HG03045 (cell line): Measurements from ENCODE around the gene PRRG4.
"Not testable (repeated sequence)": the region's sequence is repeated elsewhere in the genome, so short reads cannot be mapped to it uniquely, and the experiment has no call there.

Experiments used
- ATAC-seq: cut with Tn5 transposase; IDR thresholded peaks from one replicate; pipeline ENCODE4 v1.9.1; 2021; ENCODE audit warnings: mild to moderate bottlenecking, moderate library complexity; ENCODE audit not compliant: unreplicated experiment

Gene PRRG4

DNA sequence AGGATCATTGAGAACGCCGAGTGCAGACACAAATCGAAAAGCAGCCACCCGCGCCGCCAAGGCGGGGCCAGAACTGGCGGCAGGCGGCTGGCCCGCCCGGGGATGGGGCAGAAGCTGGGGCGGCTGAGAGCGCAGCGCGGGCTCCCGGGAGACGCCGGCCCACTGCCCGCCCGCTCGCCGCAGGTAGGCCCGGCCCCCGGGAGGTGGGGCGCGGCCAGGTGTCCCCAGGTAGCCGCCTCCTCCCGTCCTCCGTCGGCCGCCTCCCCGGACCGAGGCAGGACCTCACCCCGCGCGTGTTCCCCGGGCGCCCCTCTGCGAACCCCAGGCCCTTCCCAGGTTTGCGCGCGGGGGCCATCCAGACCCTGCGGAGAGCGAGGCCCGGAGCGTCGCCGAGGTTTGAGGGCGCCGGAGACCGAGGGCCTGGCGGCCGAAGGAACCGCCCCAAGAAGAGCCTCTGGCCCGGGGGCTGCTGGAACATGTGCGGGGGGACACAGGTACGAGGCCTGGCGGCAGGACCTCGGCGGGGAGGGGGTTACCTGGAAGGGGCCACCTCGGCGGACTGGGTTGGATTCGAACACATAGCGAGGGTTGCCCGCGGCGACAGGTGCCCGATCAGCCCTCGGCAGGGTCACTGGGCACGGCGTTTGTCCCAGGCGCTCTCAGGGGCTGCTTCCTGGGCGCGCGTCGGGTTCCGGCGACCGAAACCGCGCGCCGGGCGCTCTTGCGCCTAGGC, at the start of gene PRRG4:
TSS of gene PRRG4 (plus strand) at position 248 of the 733 bp plus-strand sequence. CDS start 603 bp downstream, outside the sequence.
- ATAC-seq: peak; percentile 90

DNA sequence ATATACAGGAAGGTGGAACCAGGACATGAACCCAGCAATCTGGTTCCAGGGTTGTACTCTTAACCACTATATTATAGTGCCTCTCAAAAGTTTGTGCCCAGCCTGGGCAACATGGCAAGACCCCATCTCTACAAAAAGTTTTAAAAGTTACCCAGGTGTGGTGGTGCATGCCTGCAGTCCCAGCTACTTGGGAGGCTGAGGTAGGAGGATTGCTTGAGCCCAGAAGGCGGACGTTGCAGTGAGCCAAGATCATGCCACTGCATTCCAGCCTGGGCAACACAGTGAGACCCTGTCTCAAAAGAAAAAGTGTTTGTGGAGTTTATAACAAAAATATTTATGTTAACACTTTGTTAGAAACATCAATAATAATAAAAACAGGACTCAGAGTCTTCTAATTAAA, 48.9 kb upstream of the PRRG4 start:
- not testable (repeated sequence) for ATAC-seq

DNA sequence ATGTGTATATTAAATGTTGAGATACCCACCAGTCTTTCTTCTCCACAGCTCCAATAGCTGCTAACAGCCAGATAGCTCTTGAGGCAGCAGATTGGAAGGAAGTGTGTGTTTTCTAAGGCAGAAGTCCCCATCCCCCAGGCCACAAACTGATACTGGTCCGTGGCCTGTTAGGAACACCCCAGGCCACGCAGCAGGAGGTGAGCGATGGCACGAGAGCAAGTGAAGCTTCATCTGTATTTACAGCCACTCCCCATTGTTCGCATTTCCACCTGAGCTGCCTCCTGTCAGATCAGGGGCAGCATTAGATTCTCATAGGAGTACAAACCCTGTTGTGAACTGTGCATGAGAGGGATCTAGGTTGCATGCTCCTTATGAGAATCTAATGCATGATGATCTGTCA, 48.0 kb upstream of the PRRG4 start:
- ATAC-seq: no peak

DNA sequence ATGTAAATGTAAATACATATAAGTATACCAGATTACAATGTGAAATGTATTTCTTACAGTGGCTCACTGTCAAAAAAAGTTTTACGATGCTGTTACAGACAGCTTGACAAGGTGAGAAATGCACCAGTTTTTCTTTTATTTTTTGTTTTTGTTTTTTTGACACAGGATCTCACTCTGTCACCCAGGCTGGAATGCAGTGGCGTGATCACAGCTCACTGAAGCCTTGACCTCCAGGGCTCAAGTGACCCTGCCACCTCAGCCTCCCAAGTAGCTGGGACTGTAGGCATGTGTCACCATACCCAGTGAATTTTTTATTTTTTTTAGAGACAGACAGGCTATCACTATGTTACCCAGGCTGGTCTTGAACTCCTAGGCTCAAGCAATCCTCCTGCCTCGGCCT, 44.5 kb upstream of the PRRG4 start:
- no peak for ATAC-seq

DNA sequence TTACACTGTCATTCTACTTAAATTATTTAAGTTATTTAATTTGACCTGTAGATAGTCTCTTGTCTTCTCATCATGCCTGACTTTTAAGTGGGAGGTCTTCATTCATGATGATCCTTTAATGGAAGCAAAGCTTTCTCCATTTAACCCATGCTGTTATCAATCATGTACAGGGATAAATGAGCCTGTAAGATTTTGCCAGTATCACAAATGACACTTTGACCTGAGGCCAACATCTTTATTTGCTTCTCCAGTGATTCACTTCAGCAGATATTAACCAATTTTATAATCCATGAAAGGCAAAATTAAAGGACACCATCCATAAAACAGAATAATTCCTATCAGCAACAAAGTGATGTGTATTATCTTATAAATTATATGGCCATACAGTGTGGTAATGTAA, 42.9 kb upstream of the PRRG4 start:
- ATAC-seq: no peak

DNA sequence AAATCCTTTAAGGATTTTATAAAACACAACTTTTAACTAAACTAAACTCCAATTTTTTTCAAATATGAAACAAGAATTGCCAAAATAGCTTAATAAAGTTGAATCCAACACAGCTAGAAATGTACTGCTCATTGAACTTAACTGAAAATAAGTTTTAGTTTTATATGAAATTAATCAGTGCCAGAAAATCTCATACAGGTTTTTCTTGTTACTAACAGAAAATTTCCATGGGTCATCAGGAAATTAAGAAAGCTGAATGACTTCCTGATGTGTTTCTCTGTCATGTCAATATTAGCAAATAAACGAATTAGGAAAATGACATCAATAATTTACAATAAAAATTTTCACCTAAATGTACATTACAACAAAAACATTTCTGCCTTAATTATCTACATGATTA, 38.8 kb upstream of the PRRG4 start:
- ATAC-seq: no peak

DNA sequence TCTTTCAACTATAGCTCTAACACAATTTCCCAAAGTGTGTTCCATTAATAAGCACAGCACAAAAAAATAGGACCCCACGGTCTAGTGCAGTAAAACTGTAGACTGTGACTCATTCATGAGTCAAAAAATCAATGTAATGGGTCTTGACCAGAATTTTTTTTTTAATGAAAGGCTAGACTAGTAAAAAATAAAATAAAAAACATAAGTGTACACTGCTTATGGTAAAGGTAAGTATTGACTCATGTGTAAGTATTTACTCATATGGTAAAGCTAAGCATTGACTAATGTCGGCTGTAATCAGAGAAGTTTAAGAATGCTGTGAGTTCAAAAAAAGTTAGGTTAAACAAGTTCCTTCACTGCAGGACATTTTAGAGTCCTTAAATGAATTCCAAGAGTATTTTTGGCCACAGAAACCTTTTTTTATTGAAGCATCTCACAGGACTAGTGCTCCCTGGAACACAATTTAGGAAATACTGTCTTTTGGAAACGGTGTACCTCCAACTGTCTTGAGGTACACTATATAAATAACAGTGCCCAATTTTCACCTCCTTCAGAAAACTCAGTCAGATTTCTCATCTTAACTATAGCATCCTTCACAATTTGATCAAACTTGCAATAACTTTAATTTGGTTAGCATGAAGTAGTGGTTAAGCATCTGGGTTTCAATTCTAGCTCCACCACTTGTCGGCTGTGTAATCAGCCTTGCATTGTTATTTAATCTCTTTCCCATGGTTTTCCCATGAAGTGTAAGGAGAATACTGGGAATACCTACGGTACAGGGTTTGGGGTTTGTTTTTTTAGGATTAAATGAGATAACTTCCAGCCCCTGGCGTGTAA, 37.4 kb upstream of the PRRG4 start:
- peak; percentile 15 for ATAC-seq

DNA sequence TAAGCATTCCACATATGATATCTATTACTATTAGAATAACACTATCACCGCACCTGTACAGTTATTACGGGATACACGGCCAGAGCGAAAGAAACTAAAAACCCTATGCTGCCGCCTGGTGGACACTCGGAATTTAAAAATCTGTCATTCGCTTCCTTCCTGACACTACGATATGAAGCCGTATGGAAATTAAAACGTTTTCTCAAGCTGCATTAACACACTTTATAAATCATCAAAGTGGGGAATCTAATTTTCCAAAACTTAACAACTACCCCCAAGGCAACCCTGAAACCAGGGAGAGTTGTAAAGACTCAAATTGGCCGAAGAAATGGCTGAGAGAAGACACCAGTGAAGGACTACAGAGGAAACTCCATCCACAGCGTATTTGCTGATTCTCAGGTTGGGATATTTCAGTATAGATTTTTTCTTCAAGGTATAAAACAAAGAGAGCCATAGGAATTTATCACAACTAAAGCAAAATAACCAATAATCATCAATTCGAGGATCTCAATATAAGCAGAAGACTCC, 36.7 kb upstream of the PRRG4 start:
- peak; percentile 76 for ATAC-seq

DNA sequence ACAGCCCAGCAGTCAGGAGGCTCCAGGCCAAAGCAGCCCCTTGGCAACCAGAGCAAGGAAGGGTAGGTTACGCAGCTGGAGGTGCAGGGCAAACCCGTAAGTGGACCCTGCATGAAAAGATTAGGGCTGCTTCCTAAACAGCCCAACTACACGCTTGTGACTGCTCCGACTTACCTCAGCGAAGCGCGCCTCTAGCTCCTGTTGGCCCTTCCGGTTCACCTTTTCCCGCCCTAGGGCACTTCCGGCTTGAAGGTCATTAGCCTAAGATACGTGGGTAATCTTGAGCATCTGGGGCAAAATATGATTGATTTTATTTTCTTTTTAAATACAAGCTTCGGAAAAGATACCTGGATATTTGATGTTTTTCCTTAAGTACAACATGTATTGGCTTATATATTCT, 35.3 kb upstream of the PRRG4 start, which contains the start of gene CCDC73:
TSS of gene CCDC73 (minus strand) at position 224 of the 400 bp plus-strand sequence. CDS start 34,419 bp downstream, outside the sequence.
- no peak for ATAC-seq

DNA sequence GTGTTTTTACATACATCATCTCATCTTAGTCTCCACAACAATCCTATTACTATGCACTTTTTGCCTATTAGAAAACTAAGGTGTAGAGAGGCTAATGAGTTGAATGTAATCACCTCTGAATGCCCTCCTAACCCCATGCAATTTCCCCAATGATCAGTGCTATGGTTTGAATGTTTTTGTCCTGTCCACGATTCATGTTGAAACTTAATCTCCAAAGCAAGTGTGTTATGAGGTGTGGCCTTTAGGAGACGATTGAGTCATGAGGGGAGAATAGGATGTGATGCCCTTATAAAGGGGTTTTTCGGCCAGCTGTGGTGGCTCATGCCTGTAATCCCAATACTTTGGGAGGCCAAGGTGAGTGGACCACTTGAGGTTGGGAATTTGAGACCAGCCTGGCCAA, 33.3 kb upstream of the PRRG4 start:
- ATAC-seq: no peak

DNA sequence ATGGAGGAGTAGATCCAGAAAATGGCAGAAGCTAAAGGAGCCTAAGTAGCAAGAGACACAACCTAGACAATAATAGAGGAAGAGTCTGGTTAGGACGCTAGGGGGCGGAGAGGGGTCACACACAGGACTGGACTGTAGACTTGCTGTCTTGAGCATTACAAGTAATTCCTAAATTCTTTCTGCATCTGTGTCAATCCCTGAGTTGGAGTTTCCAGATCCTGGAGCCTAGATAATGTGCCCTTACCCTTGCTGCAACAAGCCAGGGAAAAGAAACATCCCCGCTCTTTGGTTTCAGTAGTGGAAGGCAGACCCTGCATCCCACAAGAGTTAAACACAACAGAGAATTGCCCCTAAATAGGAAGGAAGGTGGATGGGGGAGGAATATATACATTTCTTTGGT, 20.4 kb upstream of the PRRG4 start:
- peak; percentile 93 for ATAC-seq

DNA sequence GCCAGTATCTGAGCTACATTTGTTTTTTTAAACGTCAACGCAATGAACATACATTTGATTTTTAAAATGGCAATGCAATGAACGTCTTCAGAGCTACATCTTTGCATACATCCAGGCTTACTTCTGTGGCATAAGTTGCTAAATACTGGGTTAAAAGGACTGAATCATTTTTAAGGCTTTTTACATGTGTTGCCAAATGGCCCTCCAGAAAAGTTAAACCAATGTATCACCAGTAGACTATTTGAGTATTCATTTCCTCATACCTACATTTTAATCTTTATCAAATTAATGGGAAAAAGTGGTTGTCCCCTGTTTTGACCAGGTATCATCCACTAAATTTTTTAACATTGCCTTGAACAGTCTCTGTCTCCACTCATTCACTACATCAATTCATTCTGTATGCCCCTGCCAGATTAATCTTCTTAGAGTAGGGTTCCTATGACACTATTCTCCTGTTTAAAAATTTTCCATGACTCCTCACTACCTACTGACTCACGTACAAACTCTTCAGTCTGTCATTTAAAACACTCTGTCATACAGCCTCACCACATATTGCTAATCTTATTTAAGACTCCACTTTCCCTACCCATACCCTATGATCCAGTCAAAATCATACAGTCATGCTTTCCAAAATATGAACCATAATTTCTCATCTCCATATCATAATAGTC, 12.4 kb upstream of the PRRG4 start:
- no peak for ATAC-seq

DNA sequence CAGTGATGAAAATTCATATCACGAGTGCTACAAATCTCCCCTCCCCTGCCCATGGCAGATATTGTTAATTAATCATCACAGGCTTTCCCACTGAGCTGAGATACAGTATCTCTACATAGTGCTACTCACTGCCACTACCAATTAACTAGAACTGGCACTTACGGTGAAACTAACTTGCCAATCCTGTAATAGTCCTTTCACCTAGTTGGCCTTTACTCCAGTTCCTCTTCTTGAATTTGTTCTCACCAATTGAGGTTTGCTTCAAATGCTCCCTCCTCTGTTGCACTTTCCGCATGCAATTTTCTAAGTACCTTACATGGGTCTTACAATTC, 11.9 kb upstream of the PRRG4 start:
- ATAC-seq: no peak

DNA sequence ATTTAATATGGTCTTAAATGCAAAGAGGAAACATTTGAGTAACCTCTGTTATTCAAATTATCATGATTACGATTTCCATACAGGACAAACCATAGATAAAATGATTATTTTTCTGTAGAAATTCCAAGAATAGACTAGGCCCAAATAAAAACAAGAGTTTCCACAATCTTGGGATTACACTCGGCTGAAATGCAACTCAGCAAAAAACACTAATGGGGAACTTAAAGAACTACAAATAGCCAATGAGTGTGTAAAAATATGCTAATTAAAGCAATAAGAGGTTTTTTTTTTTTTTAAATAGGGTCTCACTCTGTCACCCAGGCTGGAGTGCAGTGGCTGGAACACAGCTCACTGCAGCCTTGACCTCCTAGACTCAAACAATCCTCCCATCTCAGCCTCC, 10.5 kb upstream of the PRRG4 start:
- no peak for ATAC-seq

DNA sequence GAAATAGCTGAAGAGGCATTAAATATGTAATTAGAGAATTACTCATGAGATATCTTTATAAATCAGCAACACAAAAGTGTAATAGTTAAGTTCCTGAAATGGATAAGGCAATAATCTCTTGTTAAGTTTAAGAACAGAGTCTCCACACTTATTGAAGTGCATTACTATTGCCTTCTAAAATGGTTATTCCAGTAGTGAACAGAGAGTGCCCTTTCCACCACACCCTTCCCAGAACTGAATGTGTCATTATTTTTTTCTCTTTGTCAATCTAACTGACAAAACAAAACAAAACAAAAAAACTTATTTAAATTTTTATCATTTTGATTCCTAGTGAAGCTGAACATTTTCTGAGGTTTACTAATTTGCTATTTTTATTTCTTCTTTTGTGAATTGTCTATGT, 9.2 kb upstream of the PRRG4 start:
- ATAC-seq: no peak

DNA sequence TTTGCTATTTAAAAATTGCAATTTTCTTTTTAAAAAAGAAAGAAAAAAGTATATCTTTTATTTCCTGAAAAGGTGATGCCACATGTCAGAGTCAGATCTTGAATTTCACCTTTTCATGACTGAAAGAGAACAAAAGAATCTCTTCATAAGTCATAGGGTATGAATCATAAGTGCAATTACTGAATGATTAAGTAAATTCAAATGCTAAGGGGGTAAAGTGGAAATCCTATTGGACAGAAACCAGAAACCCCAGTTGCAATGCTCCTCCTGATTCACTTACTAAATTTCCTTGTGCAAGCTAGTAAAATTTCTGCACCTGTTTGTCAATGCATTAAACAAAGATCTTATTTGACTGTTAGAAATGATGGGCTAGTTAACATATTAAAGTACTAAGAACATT, 8.2 kb upstream of the PRRG4 start:
- no peak for ATAC-seq

DNA sequence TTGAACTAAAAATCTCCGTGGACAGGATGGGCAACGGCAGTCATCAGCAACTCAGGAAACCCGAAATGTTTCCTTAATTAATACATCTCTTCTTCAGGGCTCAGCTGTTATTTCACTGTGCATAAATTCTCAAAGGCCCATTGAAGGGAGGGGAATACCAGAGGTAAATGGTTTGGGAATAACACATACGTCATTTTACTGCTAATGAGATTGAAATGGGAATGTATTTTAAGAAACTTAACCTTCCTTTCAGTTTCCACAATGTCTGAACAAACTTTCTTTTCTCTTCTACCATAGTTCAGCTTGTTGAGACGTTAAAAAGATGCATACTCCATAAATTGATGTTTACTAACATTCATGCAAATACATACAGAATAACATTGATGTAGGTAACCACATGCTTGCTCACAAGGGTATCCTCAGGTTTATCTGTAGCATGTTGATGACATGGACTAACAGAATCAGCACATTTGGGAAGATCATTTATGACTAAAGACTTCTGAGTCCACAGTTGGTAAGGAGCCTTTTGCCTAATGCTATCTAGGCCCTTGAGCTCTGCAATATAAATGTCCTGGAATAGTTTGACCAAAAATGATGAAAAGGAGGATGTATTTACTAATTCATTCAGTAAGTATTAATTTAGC, 7.7 kb upstream of the PRRG4 start:
- ATAC-seq: no peak

DNA sequence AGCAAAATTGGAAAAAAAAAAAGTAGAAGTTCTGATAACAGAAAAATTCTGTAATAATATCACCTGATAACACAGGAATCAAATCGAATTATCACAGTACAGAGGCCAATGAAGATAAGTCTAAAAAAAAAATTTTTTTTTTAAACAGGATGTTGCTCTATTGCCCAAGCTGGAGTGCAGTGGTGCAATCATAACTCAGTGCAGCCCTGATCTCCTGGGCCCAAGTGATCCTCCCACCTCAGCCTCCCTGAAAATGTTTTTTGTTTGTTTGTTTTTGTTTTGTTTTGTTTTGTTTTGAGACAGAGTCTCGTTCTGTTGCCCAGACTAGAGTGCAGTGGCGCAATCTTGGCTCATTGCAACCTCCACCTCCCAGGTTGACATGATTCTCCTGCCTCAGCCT, 6.1 kb upstream of the PRRG4 start:
- ATAC-seq: not testable (repeated sequence)

DNA sequence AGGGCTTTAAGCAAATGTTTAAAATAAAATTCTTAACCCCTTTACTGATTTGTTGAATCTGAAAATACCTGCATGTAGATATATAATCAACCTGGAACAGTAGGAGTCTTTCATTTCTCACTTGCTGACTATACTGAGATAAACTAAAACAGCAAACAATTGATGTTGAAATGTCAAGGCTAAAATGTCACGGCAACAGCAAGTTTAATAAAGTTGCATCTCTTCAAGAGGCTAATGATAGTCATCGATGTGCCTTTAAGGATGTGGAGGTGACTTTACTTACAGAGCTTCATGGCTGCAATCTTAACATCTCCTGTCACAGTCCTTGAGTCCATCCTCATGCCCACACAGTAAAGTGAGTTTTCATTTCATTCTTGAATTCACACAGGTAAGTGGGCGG, 3.6 kb upstream of the PRRG4 start:
- no peak for ATAC-seq

DNA sequence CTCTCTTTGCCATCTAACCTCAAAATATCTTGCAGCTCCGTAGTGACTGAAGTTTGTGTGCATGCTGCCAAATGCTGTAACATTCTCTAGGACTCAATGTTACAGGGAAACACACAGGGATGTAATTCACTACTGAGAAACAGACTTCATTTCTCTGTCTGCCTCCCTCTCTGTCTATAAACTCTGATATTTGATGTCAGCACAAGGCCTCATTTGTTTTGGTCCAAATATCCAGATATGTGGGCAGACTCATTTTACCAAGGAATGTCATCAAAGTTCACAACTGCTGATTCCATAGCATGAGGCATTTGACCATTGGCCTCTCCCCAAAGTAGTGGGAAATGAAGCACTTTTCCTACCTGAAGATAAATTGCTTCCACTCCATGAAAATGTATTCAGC, 2.5 kb upstream of the PRRG4 start:
- no peak for ATAC-seq

DNA sequence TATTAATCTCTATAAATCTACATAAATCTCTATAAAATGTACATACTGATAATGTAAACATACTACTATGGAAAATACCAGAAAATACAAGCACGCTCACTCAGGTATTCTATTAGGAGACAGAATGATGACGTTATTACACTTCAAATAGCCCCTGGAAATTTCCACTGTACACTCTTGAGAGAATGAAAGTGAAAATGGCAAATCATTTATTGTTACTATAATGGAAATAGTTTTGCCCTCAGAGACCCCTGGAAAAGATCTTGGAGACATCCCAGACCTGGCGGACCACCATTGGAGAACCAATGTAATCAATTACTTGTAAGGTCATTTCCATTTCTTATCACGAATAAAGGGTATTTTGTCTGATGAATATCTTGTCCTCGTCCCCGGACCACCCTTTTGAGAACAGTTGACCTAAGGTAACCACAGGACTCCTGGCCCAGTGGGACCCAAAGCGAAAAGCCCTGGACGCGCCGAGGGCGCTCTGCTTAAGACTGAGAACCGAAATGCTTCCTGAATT, 509 bp upstream of the PRRG4 start:
- peak; percentile 36 for ATAC-seq
